MM.1S (cell line): ENCODE measurements around the gene CFHR4.
"Not testable (repeated sequence)": the region's sequence is repeated elsewhere in the genome, so short reads cannot be mapped to it uniquely, and the experiment has no call there.

Experiments used
- DNase-seq: peaks from one replicate; pipeline ENCODE4 v3.0.0-alpha.2; 2015
- H2AFZ ChIP-seq: fragments of 300-600 bp; sonication (generic); 2 replicates; pipeline ENCODE4 v1.6.0; 2016; ENCODE audit warnings: antibody characterized with exemption, low read length
- H3F3A ChIP-seq: fragments of 300-600 bp; sonication (generic); 2 replicates; pipeline ENCODE4 v1.6.1; 2016; ENCODE audit warnings: mild to moderate bottlenecking, antibody characterized with exemption, low read length, moderate library complexity, mixed read lengths; ENCODE audit not compliant: insufficient read depth
- H3K27ac ChIP-seq: fragments of 300-600 bp; sonication (generic); 2 replicates; pipeline ENCODE4 v1.5.1; 2016; ENCODE audit warnings: mild to moderate bottlenecking, low read length
- H3K27me3 ChIP-seq: fragments of 300-600 bp; sonication (generic); replicated peaks from 2 replicates; pipeline ENCODE4 v1.6.0; 2016; ENCODE audit warnings: low read length; ENCODE audit not compliant: insufficient read depth
- H3K36me3 ChIP-seq: fragments of 300-600 bp; sonication (generic); replicated peaks from 2 replicates; pipeline ENCODE4 v1.6.1; 2016; ENCODE audit warnings: mild to moderate bottlenecking, low read length, mixed read lengths; ENCODE audit not compliant: insufficient read depth
- H3K4me1 ChIP-seq: fragments of 300-600 bp; sonication (generic); 2 replicates; pipeline ENCODE4 v1.6.1; 2016; ENCODE audit warnings: low read length, mixed read lengths
- H3K4me2 ChIP-seq: fragments of 300-600 bp; sonication (generic); 2 replicates; pipeline ENCODE4 v1.6.0; 2016; ENCODE audit warnings: low read depth, low read length
- H3K4me3 ChIP-seq: fragments of 300-600 bp; sonication (generic); 2 replicates; pipeline ENCODE4 v1.5.1; 2016; ENCODE audit warnings: low read length, mixed read lengths
- H3K79me2 ChIP-seq: fragments of 300-600 bp; sonication (generic); 2 replicates; pipeline ENCODE4 v1.6.1; 2016; ENCODE audit warnings: mixed run types, low read length, mixed read lengths
- H3K9ac ChIP-seq: fragments of 300-600 bp; sonication (generic); 2 replicates; pipeline ENCODE4 v1.6.1; 2016; ENCODE audit warnings: low read length, mixed read lengths
- H3K9me2 ChIP-seq: fragments of 300-600 bp; sonication (generic); replicated peaks from 2 replicates; pipeline ENCODE4 v1.6.1; 2016; ENCODE audit warnings: mild to moderate bottlenecking, low read length, mixed read lengths; ENCODE audit not compliant: insufficient read depth
- H3K9me3 ChIP-seq: fragments of 300-600 bp; sonication (generic); replicated peaks from 2 replicates; pipeline ENCODE4 v1.6.1; 2016; ENCODE audit warnings: mild to moderate bottlenecking, low read length, mixed read lengths; ENCODE audit not compliant: insufficient read depth
- H4K20me1 ChIP-seq: fragments of 300-600 bp; sonication (generic); 2 replicates; pipeline ENCODE4 v1.6.1; 2016; ENCODE audit warnings: mild to moderate bottlenecking, low read length, moderate library complexity, mixed read lengths; ENCODE audit not compliant: insufficient read depth
- EZH2 ChIP-seq: fragments of 300-600 bp; sonication (generic); optimal IDR thresholded peaks from 2 replicates; pipeline ENCODE3; 2017; ENCODE audit warnings: low read depth, mild to moderate bottlenecking, antibody characterized with exemption, low read length, mixed read lengths
- EZH2phosphoT487 ChIP-seq: fragments of 300-600 bp; sonication (generic); IDR thresholded peaks from 2 replicates; pipeline ENCODE4 v1.6.1; 2018; ENCODE audit warnings: antibody characterized with exemption, low read length
- TF ChIP-seq, protein P1 (sequence below): fragments of 300-600 bp; sonication (generic); IDR thresholded peaks from 2 replicates; pipeline ENCODE4 v1.5.1; 2016; ENCODE audit warnings: antibody characterized with exemption, low read length, mixed read lengths

Gene CFHR4

DNA sequence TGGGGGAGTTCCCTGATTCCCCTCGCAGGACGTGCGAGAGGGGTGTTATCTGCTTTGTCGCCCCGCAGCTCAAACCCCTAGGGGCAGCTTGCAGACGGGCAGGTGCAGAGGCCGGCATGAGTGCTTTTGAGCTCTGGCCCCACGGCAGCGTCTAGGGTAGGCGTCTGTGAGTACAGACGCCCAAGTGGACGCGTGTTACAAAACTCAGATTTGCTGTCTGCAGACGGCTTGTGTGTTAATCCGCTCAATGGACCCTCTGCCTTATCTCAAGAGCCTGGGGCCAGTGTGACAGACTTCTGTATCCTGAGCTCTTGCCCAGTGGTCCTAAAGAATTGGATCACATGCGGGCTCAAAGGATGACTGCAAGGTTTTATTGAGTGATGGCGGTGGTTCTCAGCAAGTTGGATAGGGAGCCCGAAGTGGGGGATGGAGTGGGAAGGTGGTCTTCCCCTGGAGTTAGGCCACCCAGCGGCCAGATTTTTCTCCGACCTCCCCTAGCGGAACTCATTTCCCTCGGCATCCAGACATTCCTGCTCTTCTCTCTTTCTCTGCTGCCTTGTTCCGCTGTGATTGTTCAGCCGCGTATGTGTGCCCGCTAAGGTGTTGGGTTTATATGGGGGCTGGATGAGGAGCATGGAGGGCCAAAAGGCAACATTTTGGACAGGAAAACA lies 9.4 kb downstream of the CFHR4 start:
- Histone ChIP-seq H3K9me3 (no peaks in the 10 kb centered on the region), H3K27ac (no peak overlapping the region), H3K9ac (no peak overlapping the region), H2AFZ (no peak overlapping the region), H4K20me1 (no peaks in the 10 kb centered on the region), H3K9me2 (no peaks in the 10 kb centered on the region), H3K4me2 (no peak overlapping the region), H3K79me2 (no peaks in the 10 kb centered on the region), H3K4me1 (no peaks in the 10 kb centered on the region), H3K36me3 (no peaks in the 10 kb centered on the region), H3F3A (no peaks in the 10 kb centered on the region), H3K27me3 (no peaks in the 10 kb centered on the region), H3K4me3 (no peak overlapping the region)
- TF ChIP-seq EZH2 (no peak), EZH2phosphoT487 (no peak)
- TF ChIP-seq, protein P1, sequence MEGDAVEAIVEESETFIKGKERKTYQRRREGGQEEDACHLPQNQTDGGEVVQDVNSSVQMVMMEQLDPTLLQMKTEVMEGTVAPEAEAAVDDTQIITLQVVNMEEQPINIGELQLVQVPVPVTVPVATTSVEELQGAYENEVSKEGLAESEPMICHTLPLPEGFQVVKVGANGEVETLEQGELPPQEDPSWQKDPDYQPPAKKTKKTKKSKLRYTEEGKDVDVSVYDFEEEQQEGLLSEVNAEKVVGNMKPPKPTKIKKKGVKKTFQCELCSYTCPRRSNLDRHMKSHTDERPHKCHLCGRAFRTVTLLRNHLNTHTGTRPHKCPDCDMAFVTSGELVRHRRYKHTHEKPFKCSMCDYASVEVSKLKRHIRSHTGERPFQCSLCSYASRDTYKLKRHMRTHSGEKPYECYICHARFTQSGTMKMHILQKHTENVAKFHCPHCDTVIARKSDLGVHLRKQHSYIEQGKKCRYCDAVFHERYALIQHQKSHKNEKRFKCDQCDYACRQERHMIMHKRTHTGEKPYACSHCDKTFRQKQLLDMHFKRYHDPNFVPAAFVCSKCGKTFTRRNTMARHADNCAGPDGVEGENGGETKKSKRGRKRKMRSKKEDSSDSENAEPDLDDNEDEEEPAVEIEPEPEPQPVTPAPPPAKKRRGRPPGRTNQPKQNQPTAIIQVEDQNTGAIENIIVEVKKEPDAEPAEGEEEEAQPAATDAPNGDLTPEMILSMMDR: no peak
- DNase-seq: no peak

DNA sequence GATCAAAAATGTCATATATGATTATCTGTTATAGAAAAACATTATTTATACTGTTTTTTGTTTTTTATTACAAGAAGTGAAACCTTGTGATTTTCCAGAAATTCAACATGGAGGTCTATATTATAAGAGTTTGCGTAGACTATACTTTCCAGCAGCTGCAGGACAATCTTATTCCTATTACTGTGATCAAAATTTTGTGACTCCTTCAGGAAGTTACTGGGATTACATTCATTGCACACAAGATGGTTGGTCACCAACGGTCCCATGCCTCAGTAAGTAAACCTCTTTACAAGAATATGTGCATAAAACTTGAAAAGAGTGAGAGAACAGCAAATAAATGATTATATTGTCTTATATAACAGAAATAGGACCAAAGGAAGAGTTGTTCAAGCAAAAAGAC lies 14.5 kb downstream of the CFHR4 start:
- no peaks in the 10 kb centered on the region for H3K9me2 ChIP-seq
- H3K27ac ChIP-seq: no peak overlapping the region
- H3K27me3 ChIP-seq: no peaks in the 10 kb centered on the region
- H3K9ac ChIP-seq: no peak overlapping the region
- H3K4me2 ChIP-seq: no peak overlapping the region
- H3K4me1 ChIP-seq: no peaks in the 10 kb centered on the region
- no peaks in the 10 kb centered on the region for H3K36me3 ChIP-seq
- no peak overlapping the region for H3K4me3 ChIP-seq
- H3F3A ChIP-seq: no peaks in the 10 kb centered on the region
- H4K20me1 ChIP-seq: no peaks in the 10 kb centered on the region
- no peak for TF ChIP-seq EZH2
- TF ChIP-seq, protein P1: no peak
- TF ChIP-seq EZH2phosphoT487: no peak
- DNase-seq: no peak
- no peak overlapping the region for H2AFZ ChIP-seq
- no peaks in the 10 kb centered on the region for H3K79me2 ChIP-seq
- no peaks in the 10 kb centered on the region for H3K9me3 ChIP-seq

DNA sequence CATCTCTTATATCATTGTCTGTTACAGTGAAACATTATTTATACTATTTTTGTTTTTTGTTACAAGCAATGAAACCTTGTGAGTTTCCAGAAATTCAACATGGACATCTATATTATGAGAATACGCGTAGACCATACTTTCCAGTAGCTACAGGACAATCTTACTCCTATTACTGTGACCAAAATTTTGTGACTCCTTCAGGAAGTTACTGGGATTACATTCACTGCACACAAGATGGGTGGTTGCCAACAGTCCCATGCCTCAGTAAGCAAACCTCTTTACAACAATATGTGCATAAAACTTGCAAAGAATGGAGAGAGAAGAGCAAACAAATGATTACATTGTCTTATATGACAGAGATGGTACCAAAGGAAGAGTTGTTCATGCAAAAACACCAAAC lies 22.4 kb downstream of the CFHR4 start:
- Histone ChIP-seq H3K27ac (no peak overlapping the region), H3K27me3 (no peaks in the 10 kb centered on the region), H3F3A (no peaks in the 10 kb centered on the region), H3K9me2 (no peaks in the 10 kb centered on the region), H3K4me2 (no peak overlapping the region), H3K4me1 (no peaks in the 10 kb centered on the region), H3K79me2 (no peaks in the 10 kb centered on the region), H4K20me1 (no peaks in the 10 kb centered on the region), H2AFZ (no peak overlapping the region), H3K9me3 (no peaks in the 10 kb centered on the region), H3K36me3 (no peaks in the 10 kb centered on the region), H3K4me3 (no peak overlapping the region), H3K9ac (no peak overlapping the region)
- no peak for TF ChIP-seq EZH2phosphoT487
- no peak for TF ChIP-seq EZH2
- TF ChIP-seq, protein P1: no peak
- DNase-seq: no peak

DNA sequence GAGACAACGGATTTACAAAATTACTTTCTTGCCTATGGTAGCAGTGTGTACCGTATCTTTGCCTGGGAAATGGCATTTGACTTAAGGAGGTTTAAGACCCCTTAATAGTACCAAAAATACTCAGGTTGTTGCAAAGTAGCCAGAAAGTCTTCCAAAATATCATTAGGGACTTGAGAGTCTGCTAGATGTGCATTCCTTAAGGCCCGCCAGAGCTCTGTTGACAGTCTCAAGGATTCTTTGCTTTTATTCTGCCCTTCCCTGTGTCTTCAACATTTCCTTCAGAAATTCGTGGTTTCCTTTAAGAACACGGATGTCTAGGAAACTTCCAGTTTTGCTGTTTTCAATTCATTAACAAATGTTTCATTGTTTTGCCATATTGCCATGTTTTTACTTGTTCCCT lies 24.4 kb downstream of the CFHR4 start:
- H3K4me3 ChIP-seq, H4K20me1 ChIP-seq, H3K27ac ChIP-seq, H3K4me2 ChIP-seq, H3K9me3 ChIP-seq, H3K9me2 ChIP-seq, DNase-seq, H3K9ac ChIP-seq, H3F3A ChIP-seq, H3K79me2 ChIP-seq, H3K27me3 ChIP-seq, H3K4me1 ChIP-seq, H2AFZ ChIP-seq, H3K36me3 ChIP-seq: not testable (repeated sequence)

DNA sequence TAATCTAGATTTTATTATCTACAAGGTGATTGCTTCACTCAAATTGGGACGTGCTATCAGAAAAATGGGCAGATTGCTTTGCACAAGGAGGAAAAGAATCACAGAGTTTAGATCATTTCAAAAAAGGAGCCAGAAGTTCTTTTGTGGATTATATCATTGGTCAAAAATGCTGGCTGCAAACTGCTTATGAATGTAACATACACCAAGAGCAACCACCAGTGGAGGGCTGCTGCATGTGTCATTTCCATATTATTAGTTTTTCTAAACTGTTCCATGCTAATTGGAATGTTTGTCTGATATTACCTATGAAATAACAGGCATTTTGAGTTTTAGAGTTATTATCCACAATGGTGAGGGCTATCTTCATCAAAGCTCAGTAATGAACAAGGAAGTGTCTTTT lies 39.0 kb downstream of the CFHR4 start:
- H3K79me2 ChIP-seq, H3K4me2 ChIP-seq, H3K36me3 ChIP-seq, H3F3A ChIP-seq, H3K4me3 ChIP-seq, DNase-seq, H2AFZ ChIP-seq, H4K20me1 ChIP-seq, H3K27me3 ChIP-seq, H3K9ac ChIP-seq, H3K9me3 ChIP-seq, H3K4me1 ChIP-seq, H3K9me2 ChIP-seq, H3K27ac ChIP-seq: not testable (repeated sequence)

DNA sequence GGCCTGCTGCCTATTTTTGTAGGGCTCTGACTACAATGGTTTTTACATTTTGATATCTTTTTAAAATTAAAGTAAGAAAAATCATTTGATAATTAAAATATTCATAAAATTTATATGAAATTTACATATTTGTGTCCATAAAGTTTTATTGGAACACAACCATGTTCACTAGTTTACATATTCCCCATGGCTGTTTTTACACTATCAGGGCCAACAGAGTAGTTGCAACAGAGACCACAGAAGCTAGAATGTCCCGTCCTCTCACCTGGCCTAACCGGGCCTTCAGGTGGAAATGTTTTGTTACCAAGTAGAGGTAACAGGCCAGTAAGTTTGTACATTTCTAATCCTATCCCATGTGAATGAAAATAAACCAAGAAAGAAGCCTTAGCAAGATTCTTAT lies 45.0 kb downstream of the CFHR4 start:
- not testable (repeated sequence) for H3K27me3 ChIP-seq, H3K4me3 ChIP-seq, H3K36me3 ChIP-seq, H3K9me3 ChIP-seq, DNase-seq, H3K9me2 ChIP-seq, H2AFZ ChIP-seq, H3K79me2 ChIP-seq, H4K20me1 ChIP-seq, H3F3A ChIP-seq, H3K9ac ChIP-seq, H3K4me1 ChIP-seq, H3K27ac ChIP-seq, H3K4me2 ChIP-seq
